Measurements from ENCODE around the gene TNFRSF21. TPM values are rescaled to one million over a fixed set of nuclear protein-coding genes. Genes with fewer than 3 reads are reported as not detected.
"Not testable (repeated sequence)": the region's sequence is repeated elsewhere in the genome, so short reads cannot be mapped to it uniquely, and the experiment has no call there.

The TNFRSF21 gene, protein sequence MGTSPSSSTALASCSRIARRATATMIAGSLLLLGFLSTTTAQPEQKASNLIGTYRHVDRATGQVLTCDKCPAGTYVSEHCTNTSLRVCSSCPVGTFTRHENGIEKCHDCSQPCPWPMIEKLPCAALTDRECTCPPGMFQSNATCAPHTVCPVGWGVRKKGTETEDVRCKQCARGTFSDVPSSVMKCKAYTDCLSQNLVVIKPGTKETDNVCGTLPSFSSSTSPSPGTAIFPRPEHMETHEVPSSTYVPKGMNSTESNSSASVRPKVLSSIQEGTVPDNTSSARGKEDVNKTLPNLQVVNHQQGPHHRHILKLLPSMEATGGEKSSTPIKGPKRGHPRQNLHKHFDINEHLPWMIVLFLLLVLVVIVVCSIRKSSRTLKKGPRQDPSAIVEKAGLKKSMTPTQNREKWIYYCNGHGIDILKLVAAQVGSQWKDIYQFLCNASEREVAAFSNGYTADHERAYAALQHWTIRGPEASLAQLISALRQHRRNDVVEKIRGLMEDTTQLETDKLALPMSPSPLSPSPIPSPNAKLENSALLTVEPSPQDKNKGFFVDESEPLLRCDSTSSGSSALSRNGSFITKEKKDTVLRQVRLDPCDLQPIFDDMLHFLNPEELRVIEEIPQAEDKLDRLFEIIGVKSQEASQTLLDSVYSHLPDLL
- 12.9 TPM for total RNA-seq

DNA sequence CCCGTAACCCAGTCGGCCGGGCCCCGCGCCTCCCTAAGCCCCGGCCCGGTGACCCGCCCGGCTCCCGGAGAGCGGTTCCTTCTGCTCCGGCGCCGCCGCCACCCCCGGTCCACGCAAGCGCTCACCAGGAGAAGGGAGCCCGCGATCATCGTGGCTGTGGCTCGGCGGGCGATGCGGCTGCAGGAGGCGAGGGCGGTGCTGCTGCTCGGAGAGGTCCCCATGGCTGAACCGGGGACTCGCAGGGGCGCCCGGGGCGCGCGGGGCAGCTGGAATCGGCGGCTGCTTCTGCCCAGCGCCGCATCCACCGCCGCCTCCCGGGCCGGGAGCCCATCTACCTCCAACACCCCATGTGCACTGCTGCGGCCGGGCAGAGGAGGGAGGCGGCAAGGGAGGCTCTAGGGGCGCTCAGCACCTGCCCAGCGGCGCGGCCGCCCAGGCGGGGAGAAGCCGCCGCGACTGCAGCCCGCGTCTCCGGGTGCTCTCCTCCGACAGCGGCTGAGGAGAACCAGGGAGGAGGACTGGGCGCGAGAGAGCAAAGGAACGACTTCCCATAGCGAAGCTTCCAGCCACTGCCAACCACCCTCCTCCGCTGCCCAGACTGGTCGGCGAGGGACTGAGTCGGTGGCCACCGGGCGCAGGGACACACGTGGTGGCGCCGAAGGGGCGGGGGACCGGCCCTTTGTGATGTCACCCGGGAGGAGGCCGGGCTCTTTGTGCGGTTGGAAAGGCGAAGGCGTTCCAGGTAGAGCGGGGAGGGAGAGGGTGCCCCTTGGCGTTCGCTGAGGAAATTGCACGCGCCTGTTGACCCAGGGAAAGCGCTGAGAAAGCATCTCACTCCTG lies at the start of gene TNFRSF21:
Gene TNFRSF21 (minus strand): TSS at position 615 of the 840 bp plus-strand sequence. CDS start 394 bp downstream, at position 221.
- peak; percentile 26 to 93 (median 89) for DNase-seq (ENCODE audit: low read depth in 2 of 3, low spot score in 2 of 3)

DNA sequence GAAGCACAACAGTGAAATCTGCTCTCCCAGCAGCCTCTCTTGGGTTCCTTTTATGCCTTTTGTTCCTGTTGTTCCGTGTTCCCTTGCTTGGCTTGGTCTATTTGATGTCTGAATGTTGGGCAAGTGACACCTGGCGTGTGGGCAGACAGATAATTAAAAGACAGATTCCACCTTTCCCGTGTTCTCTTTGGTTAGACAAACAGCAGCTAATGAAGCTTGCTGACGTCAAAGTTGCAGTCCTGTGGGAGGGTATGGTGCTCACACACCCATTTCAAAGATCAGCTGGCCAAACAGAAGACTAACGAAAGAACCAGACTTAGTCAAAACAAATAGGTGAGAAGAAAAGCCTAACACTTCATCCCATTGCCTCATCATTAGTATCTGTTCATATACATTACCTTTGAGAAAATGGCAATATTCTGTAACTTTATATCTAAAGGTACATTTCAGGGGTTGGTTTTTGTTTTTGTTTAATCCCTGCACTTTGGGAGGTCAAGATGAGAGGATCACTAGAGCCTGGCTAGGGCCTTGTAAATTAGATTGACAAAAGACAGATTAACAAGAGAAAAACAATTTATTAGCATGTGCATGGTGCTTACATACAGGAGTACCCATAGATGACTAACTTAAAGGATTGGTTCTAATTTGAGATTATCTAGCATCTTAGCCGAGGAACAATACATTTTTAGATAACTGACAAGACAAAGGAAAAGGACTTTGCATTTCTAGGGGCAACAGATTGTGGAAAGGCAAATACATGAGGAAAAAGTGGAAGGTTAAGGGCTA lies 48.9 kb upstream of the TNFRSF21 start:
- DNase-seq (ENCODE audit: low read depth in 2 of 3, low spot score in 2 of 3): no peak

DNA sequence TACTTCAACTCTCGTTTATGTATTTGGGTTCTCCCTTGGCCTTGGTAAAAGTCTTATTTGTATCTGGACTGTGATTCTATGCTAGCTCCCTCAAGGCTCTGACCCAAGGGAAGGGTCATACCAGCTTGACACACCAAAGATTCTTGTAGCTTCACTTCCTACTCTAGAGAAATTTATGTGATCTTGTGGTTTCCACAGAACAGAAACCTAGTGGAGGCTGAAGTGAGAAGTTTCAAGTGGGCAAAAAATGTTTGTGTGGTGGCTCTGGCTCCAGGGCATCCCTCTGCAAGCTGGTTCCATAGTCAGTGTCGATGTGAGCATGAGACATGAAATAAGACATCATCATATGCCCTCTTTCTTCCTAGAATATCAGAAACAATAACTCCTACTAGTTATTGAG lies 48.1 kb upstream of the TNFRSF21 start:
- peak in 1 of 3 donors; percentile 24 for DNase-seq (ENCODE audit: low read depth in 2 of 3, low spot score in 2 of 3)

DNA sequence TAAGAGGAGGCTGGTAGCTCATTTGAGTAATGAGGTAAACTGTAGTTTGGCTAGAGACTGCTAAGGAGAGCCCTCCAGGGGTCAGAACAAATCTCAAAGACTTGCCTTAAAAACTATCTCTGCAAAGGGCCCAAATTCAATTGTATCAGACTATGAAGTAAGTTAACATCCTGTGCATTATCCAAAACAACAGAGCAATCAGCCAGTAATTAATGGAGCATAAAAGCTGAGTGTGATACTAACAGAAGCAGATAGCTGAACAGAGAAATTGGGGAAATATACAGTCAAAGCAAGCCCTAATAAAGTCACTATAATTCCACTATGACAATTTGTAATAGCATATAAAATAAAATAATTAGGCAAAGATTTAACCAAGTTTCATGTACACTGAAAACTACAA lies 45.8 kb upstream of the TNFRSF21 start:
- DNase-seq (ENCODE audit: low read depth in 2 of 3, low spot score in 2 of 3): no peak

DNA sequence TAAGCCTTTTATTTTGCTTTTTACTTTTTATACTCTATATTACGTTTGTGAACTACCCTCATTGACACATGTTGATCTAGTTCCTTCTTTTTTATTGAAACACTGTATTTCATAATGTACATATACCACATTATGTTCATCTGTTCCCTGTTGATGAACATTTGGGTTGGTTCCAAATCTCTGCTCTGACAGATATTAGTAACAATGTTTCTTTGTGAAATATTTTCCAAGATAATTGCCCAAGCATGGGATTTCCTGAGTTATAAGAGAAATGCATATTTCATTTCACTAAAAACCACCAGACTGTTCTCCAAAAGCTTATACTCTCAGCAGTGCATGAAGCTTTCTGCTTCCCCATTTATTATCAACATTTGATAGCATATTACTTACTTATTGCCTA lies 44.2 kb upstream of the TNFRSF21 start:
- peak in 1 of 3 donors; percentile 62 for DNase-seq (ENCODE audit: low read depth in 2 of 3, low spot score in 2 of 3)

DNA sequence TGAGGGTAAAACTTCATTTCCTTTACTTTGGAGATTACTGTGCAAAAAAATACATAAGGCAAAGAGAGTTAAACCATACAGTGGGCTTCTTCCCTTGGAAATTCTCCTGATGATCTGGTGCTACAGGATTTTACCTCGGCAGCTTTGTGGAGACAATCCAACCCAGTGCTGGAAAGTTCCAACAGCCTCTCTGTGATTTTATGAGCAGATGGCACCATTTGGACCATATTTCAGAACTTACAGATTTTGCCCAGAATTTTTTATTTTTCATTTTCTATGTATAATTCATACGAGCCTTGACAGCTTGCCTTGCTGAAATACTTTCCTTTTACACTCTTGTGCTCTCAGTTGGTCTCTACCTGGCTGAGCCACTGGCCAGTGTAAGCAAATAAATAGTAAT lies 43.3 kb upstream of the TNFRSF21 start:
- no peak for DNase-seq (ENCODE audit: low read depth in 2 of 3, low spot score in 2 of 3)

DNA sequence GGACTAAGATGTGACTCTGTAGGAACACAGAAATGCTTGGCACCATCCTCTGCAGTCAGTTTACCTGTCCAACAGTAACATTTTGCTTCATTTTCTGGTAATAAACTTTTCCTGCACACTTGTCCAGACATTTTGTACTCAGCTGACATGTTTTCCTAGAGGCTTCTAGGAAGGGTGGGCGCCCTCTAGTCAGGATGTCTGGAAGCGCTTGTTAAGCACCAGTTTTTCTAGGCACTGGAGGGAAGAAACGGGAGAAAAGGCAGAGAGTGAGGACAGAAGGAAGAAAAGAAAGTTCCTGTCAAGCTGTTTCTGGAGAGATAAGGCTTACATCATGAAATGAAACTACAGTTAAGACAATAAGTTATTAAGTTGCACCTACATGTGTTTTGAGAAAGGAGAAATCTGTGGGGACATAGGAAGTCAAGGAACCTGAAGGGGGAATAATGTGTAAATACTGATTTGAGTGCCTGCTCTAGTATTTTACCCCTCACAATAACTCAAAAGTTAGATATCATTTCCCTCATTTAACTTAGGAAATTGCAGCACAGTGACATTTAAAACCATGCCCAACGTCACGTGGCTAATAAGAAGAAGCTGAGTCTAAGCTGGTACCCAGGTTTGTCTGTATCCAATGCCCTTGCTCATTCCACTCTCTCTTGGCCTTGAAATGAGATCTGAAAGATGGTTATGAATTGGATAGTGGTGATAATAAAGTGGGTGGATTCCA lies 42.7 kb upstream of the TNFRSF21 start:
- peak in 1 of 3 donors; percentile 43 for DNase-seq (ENCODE audit: low read depth in 2 of 3, low spot score in 2 of 3)

DNA sequence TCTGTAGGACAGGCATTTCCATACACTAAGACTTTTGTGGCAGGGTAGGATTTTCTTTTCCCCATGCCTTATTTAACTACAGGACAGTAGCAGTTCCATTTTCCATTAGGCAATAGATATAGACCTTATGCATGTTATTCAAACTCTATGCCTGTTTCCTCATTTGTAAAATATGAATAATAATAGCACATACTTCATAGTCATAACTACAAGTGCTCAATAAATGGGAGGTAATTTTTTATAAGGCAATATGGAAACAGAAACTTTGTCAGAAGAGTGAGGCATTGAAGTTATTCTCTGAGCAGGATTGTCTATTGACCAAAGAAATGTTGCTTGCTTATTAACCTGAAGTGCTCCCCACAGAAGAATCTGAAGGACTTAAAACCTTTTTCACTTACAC lies 41.9 kb upstream of the TNFRSF21 start:
- DNase-seq (ENCODE audit: low read depth in 2 of 3, low spot score in 2 of 3): no peak

DNA sequence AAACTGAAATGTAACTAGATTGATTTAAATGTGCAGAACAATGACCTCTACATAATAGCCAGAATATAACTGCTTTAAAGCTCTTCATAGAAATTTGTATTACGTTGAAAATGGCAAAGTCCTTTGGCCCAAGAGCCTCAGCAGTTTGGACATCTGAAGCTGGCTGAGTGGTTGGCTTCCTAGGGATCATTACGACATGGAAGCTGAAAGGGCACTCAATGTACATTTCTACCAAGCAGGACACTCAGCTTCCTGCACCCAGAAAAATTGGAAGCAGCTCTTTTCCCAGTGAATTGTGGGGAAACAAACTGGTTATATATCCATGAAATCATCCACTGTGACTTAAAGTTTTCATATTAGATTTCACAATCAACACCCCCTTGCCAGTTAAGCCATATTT lies 40.2 kb upstream of the TNFRSF21 start:
- DNase-seq (ENCODE audit: low read depth in 2 of 3, low spot score in 2 of 3): no peak

DNA sequence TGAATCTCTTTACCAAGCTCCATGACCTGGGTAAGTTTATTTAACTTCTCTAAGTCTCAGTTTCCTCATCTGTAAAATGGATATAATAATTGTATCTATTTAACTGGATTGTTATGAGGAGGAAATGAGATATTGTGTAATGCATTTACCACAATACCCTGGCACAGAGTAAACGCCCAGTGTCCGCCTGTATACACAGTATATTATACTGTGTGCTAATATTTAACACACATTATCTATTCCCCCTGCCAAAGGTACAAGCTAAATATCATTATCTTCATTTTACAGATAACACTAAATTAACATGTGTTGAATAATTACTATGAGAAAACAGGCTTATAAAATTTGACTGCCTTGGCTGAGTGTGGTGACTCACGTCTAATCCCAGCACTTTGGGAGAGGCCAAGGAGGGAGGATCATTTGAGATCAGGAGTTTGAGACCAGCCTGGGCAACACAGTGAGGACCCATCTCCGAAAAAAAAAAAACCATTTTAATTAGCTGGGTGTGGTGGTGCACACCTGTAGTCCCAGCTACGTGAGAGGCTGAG lies 38.7 kb upstream of the TNFRSF21 start:
- DNase-seq (ENCODE audit: low read depth in 2 of 3, low spot score in 2 of 3): no peak

DNA sequence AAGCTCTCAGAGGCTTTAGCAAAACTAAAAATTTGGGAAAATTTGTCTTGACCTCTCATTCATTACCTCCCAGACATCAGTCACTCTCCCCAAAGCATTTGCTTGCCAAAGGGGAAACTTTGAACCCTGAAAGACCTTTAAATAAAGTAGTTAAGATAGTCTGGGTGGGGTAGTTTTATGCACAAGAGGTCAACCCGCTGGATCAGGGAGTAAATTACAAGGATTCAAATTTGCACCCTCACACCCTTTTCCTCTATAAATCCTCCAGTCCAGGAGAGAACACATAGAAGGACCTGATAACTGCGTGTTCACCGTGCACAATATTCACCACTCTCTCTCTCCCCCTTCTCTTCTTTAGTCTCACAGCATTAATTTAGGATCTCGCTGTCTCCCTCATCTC lies 36.1 kb upstream of the TNFRSF21 start:
- no peak for DNase-seq (ENCODE audit: low read depth in 2 of 3, low spot score in 2 of 3)

DNA sequence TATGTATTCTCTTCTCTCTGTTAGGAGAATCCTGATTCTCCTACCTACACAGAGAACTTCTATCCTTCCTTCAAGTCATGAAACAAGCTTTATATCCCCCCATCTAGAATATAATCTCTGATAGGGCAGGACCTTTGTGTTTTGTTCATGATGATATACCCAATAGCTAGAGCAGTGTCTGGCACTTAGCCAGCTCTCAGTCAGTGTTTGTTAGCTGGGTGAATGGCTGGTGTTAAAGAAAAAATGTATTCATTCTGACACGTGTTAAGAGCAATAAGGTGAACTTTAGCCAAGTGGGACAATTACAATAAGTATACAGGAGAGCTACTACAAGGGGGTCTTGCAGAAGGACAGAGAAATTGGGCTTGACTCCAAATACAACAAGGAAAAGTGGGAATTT lies 34.3 kb upstream of the TNFRSF21 start:
- DNase-seq (ENCODE audit: low read depth in 2 of 3, low spot score in 2 of 3): peak in 1 of 3 donors; percentile 48

DNA sequence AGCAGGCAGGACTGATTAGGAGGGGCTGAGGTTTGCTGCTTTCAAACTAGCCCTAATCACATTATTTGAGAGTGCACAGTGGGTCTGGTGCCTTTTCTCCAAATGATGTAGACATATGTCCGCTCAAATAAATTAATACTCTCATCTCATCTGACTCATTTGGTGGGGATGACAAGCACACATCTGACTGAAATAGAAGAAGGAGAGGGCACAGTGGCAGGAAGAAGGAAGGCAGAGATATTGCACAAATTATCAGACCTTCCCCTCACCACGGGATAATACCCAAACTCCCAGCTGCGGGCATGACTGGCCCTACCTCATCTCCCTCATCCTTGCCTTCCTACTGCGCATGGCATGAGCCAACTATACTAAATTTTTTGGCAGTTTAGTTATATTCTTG lies 33.9 kb upstream of the TNFRSF21 start:
- peak in 1 of 3 donors; percentile 40 for DNase-seq (ENCODE audit: low read depth in 2 of 3, low spot score in 2 of 3)

DNA sequence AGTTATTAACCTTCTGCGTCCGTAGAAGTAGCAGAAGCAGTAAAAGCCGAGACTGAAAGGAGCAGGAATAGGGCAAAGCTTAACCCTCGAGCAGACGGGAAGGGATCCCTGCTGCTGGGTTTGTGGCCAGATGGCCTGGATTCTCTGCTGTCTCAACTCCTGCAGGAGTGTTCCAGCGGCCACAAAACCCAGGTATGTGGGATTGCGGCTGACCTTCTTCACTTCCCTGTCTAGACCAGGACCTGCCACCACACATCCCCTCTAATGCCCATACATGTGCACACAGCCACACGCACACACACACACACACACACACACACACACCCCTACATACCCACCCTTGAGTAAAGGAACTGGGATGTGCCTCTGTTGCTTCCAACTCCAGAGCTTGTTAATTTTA lies 33.1 kb upstream of the TNFRSF21 start:
- DNase-seq (ENCODE audit: low read depth in 2 of 3, low spot score in 2 of 3): no peak

DNA sequence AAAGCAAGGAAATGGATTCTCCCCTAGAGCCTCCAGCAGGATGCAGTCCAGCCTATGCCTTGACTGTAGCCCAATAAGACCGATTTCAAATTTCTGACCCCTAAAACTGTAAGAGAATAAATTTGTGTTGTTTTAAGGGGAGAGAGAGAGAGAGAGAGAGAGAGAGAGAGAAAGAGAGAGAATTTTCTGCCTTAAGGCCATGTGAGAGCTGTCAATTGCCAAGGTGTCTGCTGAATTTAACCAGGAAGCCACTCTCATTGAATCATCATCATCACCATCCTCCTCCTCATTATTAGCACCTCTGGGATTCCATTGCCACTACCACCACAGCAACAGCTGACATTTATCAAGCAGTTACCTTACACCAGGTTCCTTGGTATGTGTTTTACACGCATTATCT lies 27.8 kb upstream of the TNFRSF21 start:
- DNase-seq (ENCODE audit: low read depth in 2 of 3, low spot score in 2 of 3): no peak

DNA sequence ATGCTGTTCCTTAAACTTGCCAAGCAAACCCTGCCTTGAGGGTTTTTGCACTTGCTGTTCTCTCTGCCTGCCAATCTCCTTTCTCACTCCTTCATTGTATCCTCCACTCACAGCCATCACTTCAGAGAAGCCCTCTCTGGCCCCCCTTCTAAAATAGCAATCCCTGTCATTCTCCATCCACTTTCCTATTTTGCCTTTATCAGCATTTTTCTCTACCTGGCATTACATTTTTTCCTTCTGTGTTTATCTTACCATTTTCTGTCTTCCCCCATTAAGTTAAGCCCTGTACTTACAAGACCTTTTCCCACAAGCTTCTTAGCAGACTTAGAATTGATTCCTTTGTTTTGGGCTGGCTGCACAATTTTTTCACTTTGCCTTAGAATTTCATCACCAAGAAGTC lies 26.6 kb upstream of the TNFRSF21 start:
- no peak for DNase-seq (ENCODE audit: low read depth in 2 of 3, low spot score in 2 of 3)

DNA sequence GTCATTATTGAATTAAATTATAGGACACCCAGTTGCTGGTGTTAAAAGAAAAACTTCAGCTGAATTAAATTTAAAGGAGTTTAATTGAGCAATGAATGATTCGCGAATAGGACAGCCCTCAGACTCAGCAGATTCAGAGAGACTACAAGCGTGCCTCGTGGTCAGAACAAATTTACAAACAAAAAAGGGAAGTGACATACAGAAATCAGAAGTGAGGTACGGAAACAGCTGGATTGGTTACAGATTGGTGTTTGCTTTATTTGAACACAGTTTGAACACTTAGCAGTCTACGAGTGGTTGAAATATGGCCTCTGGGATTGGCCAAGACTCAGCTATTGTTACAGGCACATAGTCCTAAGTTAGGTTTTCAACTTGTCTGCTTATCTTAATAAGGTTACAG lies 25.8 kb upstream of the TNFRSF21 start:
- DNase-seq (ENCODE audit: low read depth in 2 of 3, low spot score in 2 of 3): peak in 2 of 3 donors; percentile 68 to 93

DNA sequence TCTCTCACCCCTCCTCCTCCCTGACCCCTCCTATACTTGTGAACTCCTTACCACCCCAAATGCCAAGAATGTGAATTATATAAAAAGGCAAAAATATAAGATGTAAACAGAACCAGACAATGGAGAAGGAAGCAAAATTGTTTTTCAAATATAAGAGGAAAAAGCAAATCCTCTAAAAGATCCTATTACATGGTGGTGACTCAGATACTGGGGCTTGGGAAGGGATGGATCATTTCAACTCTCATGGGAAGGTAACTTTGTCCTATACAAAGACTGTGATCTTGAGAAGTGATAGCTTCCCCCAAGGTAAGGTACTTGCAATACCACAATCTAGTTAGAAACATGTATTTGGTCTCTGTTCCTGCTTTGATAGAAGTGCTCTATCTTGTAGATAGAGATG lies 24.6 kb upstream of the TNFRSF21 start:
- DNase-seq (ENCODE audit: low read depth in 2 of 3, low spot score in 2 of 3): no peak

DNA sequence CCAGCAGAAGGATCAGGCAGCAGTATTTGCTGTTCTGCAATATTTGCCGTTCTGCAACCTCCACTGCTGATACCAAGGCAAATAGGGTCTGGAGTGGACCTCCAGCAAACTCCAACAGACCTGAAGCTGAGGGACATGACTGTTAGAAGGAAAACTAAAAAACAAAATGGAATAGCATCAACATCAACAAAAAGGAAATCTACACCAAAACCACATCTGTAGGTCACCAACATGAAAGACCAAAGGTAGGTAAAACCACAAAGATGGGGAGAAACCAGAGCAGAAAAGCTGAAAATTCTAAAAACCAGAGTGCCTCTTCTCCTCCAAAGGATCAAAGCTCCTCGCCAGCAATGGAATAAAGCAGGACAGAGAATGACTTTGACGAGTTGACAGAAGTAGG lies 18.9 kb upstream of the TNFRSF21 start:
- DNase-seq (ENCODE audit: low read depth in 2 of 3, low spot score in 2 of 3): not testable (repeated sequence)

DNA sequence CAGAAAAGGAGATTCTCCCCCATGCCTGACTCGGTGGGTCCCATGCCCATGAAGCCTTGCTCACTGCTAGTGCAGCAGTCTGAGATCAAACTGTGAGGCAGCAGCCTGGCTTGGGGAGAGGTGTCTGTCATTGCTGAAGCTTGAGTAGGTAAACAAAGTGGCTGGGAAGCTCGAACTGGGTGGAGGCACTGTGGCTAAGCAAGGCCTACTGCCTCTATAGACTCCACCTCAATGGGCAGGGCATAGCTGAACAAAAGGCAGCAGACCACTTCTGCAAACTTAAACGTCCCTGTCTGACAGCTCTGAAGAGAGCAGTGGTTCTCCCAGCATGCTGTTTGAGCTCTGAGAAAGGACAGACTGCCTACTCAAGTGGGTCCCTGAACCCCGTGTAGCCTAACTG lies 18.4 kb upstream of the TNFRSF21 start:
- DNase-seq (ENCODE audit: low read depth in 2 of 3, low spot score in 2 of 3): not testable (repeated sequence)
